Left ventricle myocardium superior (tissue), 1 donor: Measurements from ENCODE around the gene ECM2. TPM values are rescaled to one million over a fixed set of nuclear protein-coding genes. Genes with fewer than 3 reads are reported as not detected.

Experiments
- ATAC-seq: fragments of 200-7000 bp; cut with Tn5 transposase; one replicate; pipeline ENCODE4 v1.9.1; 2020; ENCODE audit warnings: mild to moderate bottlenecking, moderate library complexity
- DNase-seq: peaks from one replicate; pipeline ENCODE4 v3.0.0-alpha.2; 2020
- intact Hi-C: fragments of 100-400 bp; cut with micrococcal nuclease; formaldehyde crosslinking; loops from one replicate; pipeline ENCODE4 v1.11.0; 2022
- total RNA-seq: library from RNA; stranded (reverse); fragmentation: NEBNext Ultra II Directional; extraction: Animal tissue kit (Norgen Biotek cat#: 25700); gene quantifications from one replicate; pipeline ENCODE4 v1.2.1, GENCODE V29; 2021
- donor health status: DM: no; HTN: yes; CAD: no; lungs with severe emphysema.

ECM2 gene
- total RNA-seq, 1 donor from 2014 or later = 5.3 TPM

DNA sequence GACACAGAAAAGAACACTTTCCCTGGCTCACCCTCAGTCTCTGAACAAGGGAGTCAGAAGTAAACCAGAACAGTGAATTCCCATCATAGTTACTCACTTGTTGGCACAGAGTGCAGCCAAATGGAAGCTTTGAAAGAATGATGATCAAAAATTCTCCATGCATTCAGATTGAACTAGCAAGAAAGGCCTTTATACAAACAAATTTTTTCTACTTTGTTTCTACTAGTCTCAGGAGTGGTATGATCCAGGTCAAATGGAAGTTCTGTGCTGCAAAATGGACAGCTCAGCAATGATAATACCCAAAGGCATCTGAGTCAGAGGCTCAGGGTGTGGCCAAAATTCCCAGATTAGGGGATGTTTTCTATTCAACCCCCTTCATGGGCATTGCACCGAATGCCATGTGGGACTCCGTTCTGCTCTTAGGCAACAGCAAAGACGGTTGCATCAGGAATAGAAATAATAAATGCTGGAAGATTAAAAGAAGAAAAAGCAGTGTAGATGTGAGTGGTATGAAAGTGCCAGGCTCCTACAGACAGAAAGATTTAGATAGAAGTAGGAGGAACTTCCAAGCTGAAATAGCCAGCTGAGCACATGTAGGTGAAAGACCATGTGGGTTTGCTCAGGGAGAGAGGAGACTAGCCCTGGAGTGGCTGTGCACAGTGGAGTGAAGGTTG lies 29.5 kb downstream of the ECM2 start:
- intact Hi-C loops = no loop called here
- DNase-seq = peak; percentile 32
- ATAC-seq = peak; percentile 73

DNA sequence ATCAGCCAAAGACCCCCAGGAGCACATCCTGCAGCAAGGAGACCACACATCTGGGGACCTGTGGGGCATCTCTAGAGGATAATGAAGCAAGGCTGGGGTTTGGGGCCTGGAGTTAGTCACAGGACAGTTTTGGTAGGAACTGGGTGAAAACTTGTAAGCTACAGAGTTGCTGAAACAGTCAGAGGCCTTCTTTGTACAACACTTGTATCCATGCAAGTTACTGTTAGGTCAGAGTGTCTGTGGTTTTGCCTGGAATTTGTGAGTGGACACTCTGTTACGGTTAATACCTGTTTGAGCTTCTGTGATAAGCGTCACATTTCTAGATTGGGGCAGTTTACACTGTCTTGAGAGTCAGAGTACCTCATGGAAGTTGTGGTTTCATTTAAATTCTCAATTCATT lies 30.9 kb downstream of the ECM2 start:
- no peak for DNase-seq
- intact Hi-C loops = no loop called here
- no peak for ATAC-seq

DNA sequence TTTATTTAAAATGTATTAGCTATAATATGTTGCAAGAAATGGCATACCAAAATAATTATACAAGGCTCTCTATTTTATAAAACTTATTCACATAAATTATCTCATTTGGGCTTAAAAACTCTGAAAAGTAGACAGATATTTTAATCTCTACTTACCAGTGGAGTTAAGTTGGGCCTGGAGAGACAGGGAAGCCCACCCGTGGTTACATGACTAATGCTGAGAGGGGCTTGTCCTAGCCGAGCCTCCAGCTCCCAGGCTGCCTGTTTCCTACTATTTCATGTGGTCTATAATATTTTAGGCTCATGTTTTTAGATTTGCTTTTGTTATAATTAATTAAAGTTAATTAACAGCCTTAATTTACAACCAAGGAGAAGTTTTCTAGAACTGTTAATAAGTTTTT lies 32.6 kb downstream of the ECM2 start:
- intact Hi-C loops = no loop called here
- no peak for ATAC-seq
- DNase-seq = no peak

DNA sequence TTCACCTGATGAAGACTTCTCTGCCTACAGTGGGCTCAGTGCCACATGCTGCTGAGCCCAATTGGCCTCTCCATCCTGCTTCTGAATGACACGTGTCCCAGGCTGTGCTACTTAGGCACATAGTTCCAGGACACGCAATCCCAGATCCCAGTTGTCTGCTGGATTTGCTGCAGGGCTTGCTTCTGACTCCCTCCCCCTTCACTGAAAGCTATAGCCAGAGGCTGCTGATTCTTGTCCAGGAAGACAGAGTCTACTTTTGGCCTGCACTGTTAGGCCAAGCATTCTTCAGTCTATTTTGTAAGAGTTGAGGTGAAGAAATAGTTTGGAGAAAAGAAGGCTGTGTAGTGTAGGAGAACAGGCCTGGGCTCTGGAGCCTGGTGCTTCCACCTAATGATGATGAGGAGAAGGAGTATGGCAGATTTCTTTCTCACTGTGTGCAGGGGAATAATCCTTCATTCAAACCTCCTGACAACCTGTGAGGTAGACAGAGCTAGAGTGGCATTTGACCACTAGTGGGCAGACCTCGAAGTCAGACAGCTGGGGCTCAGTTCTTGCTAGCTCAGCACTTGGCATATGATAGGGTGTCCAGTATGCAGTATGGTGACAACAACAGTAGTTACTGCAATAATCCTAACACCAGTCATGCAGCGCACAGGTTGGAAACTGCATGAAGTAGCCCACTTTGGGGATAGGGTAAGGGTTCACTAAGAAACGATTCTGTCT lies 34.0 kb downstream of the ECM2 start:
- ATAC-seq = peak; percentile 82
- intact Hi-C loops = no loop called here
- DNase-seq = peak; percentile 47

DNA sequence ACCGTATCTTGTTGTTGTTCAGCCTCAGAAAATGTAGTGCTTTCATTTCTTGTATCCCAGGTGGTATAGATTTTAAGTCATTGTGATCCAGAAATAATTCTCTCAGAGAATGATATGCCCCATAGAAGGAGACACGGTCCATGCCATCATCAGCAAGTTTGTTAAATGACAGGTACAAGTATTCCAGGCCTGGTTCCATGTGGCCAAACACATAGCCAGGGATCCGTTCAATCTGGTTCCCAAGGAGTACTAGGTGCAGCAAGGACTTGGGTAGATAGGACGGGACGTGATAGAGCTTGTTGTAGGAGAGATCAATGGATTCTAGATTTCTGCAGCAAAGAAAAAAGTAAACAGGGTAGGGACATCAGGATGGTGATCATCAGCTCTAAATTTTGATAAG lies 35.1 kb downstream of the ECM2 start:
- intact Hi-C loops = no loop called here
- DNase-seq (no peak), ATAC-seq (peak; percentile 56)

DNA sequence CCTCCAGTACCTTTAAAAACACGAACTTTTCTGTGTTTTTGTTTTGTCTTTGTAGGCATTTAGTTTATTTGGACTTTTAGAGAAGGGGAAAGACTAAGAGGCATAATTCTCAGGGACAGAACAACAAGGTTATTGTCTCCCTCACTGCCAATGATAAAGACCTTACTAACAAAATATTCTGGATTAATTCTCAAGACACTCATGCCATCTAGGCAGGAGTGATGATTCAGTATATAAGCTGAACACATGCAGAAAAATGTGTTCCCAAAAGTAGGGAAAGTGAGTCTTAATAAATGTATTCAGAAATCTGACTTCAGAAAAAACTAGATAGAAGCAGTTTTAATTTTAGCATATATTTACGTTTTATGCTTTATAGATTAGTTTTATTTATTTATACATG lies 36.1 kb downstream of the ECM2 start:
- intact Hi-C loops = no loop called here
- ATAC-seq (no peak), DNase-seq (no peak)

DNA sequence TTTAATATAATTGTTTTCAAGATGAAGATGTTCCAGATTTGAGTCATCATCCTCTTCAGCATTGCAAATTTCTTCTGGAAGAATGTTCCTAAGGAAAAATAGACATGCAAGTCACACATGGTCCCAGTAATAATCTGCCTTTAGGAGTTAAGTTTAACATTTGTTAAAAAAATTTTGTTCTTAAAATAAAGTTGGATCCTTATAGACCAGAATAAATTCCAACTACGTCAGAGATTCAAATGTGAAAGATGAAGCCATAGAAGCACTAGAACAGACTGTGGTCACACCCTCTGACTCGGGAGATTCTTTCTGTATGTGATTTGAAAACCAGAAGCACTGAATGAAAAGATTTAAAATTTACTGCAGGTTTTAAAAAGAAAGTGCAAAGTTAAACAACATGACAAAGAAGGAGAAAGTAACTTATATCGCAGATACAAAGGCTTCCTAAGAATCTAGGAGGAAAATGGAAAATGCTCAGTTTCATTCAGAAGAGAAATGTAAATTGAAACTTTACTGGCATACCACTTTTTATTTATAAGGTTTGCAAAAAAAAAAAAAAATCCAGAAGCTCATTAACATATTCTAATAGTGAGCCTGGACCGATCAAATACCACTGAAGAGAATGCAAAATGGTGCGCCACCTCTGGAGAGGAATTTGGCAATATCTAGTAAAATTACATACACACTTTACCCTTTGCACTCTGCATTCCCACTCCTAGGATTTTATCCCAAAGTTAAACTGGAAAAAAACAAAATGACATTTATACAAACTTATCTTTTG lies 39.2 kb downstream of the ECM2 start:
- intact Hi-C loops = no loop called here
- no peak for ATAC-seq
- DNase-seq = no peak

DNA sequence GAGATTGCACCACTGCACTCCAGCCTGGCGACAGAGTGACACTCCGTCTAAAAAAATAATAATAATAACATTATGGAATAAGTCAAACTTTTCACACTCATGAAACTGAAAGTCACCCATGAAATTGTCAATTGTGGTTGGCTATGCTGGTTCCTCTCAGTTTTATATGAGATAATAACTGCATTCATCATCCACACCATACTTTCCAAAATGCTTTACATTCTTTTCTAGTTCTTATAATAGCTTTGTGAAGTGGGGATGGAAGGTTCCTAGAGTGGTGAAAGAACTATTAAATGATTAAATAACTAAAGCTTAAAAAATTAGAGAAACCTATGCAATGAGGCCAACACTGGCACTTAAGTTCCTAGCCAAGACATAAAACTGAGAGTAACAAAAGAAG lies 40.9 kb downstream of the ECM2 start:
- intact Hi-C loops = no loop called here
- no peak for ATAC-seq
- DNase-seq = no peak

DNA sequence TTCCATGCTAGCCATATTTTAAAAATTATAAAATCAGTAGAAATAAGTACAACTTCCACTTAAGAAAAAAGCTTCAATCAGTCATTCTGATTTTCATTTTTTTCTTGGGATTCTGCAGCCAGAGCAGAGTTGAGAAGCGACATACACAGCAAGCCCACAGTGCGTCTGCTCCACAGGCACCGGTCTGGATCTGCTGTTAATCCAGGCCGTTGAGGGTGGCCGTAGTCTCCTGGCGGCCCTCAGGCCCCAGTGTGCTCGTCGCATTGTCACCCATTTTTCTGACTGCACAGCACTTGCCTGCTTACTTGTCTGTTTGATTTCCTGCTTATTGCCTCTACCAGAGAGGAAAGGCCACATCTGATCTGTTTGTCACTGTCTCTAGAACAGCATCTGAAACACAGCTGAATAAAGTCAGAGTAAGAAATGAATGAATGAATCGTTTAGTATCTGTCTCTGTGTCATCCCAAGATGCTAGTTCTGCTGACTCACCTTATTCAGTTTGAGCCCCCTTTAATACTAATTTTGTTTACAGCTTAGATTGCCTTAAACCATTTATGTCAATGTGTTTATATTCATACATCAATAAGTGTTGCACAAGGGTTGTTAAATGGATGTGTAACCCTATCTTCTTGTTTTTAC lies 41.9 kb downstream of the ECM2 start:
- DNase-seq (no peak), ATAC-seq (no peak)
- intact Hi-C loops = no loop called here

DNA sequence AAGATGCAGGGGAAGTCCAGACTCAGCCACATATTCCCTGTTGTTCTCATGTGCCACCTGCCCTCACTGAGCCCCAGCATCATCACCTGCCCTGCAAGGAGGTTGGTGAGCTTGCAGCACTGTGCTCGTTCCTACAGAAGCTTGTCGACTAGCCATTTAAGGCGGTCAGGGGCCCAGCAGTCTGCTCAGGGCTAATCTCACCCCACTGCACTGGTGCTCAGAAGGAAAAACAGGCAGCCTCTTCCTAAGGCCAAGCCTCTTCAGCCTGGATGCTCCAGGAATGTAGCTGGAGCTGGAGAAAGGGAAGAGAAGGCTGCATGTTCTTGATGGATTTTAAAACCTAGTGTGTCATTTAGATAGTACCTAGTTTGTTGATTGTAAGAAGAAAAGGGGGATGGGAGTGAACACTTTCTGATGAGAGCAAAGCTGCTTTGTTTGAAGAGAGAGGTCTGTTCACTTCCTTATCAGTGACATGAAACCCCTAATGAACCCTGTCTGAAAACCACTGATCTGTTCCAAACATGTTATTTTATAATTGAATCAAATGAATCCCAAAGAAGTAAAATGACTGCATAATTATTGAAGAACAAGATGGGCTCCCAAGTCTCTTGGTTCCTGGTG lies 42.9 kb downstream of the ECM2 start:
- intact Hi-C loops = no loop called here
- no peak for ATAC-seq

DNA sequence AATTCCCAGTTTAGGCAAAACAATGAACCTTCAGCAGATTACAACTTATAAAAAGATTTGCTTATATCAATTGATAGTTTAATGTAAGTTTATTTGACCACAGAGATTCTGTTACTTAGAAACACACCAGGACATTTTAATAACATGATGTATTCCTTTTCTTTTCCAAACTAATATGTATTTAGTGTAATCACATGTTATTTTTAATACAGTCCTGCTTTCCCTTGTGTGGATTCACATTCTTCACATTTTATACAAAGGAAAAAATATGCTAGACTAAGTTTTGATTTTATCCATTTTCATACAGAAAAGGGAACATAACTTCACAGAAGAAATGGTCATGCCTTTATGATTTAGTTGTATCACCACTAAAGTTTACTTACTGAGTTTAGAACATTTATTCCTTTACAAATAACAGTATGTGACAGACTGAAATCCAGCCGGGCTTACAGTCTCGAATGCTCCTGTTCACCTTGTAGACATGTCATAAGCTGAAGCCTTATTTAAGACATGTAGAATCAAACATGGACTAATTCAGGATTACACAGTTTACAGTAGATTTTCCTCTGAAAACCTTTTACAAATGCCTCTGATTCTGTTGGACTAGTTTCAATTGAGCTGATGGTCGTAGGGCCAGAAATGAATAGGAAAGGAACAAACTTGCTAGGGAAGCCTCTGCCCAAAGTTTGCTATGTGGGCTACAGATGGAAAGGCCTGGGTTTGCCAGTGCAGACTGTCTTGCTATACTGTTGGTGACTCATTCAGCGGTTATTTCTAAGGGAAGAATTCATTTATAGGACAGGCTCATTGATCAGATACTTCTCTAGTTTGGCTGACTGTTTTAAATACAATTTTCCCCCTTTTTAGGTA lies 46.9 kb downstream of the ECM2 start:
- no peak for ATAC-seq
- intact Hi-C loops = no loop called here
- DNase-seq = no peak

More for the DNA sequence above, 42.9 kb downstream of the ECM2 start:
- DNase-seq = no peak

DNA sequence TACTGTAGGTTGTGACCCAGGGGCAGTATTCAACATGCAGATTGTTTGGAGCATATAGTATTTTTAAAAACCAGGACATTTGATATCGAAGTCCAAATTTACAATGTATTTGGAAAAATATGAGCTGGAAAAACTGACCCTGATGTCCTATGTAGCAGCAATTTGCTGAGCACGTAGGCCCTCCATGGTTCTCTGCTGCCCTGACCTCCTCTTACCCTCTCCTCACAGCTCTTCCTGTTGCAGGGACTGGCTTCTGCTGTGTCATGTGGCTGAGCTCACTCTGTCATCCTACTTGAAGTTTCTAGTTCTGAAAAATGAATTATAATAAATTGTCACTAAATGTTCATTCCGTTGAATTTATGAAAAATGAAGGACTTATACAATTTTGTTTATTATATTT lies 49.4 kb downstream of the ECM2 start:
- intact Hi-C loops = no loop called here
- DNase-seq (no peak), ATAC-seq (no peak)

DNA sequence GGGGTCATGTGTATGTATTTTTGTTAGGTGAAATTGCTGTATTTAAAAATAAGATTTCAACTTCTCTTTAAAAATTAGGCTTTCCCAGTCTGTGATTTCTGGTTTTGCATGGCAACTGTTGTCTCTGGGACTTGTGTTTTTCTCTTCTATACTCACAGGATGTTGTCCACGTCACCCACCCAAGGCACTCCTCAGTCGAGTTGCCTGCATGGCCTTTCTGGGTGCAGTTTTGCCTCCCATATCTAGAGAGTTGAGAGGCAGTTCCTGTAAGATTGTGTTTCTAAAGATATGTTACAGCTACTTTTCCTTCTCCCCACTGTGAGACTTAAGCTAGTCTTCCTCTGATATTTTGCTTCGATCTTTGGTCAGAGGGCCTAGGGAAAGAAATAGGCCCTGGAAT lies 51.2 kb downstream of the ECM2 start:
- ATAC-seq = no peak
- intact Hi-C loops = no loop called here
- DNase-seq = no peak

DNA sequence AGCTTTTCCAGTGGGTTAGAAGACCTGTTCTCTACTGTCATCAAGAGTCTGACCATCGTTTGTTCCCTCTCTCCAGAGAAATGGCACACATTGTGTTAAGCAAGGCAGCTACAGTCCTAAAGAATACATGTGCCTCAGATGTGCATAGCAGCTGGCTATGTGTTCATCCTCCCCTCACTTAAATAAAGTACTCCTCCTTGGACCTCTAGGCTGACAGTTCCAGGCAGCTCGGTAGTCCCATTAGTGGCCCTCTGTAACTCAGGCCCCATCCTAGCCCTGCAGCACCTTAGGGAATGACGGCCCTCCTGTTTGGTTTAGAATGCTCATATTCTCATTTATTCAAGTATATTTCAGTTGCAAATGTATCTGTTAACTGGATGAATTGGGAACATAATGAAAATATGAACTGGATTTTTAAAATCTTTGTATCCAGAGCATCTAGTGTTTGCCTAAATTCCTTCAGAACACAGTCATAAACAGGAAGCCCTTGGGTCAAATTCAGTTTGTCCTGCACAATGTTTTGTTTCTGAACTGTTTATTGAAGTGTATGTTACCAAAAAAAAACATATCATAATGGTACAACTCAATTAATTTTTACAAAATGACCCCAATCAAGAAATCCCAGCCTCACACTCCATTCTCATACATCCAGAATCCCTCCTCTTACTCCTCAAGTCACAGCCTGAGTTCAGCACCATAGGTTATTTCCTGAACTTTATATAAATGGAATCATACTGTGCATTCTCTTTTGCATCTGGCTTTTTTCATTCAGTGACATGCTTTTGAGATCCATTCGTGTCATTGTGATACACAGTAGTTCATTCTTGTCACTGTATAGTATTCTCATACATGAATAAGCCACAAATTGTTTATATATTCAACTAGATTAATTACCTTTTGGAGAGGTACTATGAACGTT lies 51.9 kb downstream of the ECM2 start:
- ATAC-seq = no peak
- no peak for DNase-seq
- intact Hi-C loops = no loop called here

DNA sequence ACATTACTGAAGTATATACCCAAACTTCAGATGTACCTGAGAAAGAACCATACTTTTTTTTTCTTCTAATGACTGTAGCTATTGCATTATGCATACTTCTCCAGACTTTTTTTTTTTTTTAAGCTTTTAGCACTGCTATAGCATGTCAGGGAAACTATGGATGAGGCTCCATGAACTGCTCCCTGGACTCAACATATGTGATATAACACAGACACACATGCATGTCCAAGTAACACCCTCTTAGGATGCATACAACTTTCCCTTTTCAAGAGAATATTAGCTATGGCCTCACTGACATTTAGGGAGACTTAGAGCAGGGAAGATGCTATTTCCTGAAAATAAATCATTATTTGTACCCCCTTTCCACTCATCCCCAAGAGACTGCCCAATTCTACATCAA lies 53.0 kb downstream of the ECM2 start:
- DNase-seq = no peak
- intact Hi-C loops = no loop called here
- no peak for ATAC-seq

DNA sequence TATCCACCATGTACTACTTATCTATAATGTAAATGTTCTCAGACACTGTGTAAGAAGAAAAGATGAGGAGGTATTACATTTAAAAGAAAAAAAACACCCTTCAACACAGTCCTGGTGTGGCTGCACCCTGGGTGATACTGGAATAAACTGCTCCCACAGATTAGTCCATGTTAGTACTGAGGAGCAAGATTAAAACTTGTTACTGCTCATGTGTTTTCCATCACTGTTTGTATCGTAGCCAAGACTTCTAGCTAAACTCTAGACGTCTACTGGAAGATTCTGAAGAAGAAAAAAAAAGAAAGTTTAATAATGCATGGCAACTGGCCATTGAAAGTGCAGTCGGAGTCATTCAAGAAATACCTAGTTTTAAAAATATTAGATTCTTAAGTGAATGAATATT lies 53.5 kb downstream of the ECM2 start, which contains the start of gene ASPN:
Gene ASPN (minus strand): TSS at position 178 of the 400 bp plus-strand sequence.
- DNase-seq = no peak
- intact Hi-C loops = no loop called here

DNA sequence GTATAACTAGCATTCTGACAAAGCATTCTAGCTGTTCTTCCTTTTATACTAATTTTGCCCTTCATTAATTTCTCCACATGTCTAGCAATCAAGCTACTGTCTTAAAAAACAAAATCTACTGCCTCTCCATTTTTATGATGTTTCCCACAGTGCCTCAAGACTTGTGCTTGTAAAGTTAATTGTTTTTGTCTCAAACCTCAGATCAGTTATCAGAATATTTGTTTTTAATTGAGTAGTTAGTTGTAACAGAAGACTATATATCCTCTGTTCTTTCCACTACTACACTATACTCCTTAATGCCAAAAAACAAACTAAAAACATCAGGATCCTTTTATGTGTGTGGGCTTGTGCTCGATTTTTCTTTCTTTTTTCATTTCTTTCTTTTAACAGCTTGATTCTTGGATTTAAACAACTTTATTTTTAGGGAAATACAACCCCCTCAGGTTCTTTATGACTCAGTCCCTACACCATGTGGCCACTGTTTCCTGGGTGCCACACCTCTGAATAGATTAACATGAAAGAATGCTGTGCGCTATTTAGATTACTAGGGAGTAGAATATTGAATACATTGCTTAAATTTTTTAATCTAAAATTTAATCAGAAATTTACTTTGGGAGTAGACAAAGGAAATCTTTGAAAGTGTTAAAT lies 54.7 kb downstream of the ECM2 start:
- ATAC-seq = peak; percentile 52
- no peak for DNase-seq

More for the DNA sequence above, 53.5 kb downstream of the ECM2 start, which contains the start of gene ASPN:
- ATAC-seq = peak; percentile 74

More for the DNA sequence above, 54.7 kb downstream of the ECM2 start:
- intact Hi-C loops = no loop called here
